ENCODE results near the gene GRAMD4. TPM values are rescaled to one million over a fixed set of nuclear protein-coding genes. Genes with fewer than 3 reads are reported as not detected.

The GRAMD4 gene
- total RNA-seq, 1 experiment from 2014 or later: 19.8 TPM

- no peak overlapping the region for H2BK5ac ChIP-seq (ENCODE audit: insufficient read length, low read length)
- no peaks in the 10 kb centered on the region; the same call in 1 of the 2 replicates for H3K4me1 ChIP-seq (ENCODE audit: insufficient read depth, low read length)
- H2AK5ac ChIP-seq (ENCODE audit: insufficient read length, low read length): no peak overlapping the region
- H3K4me2 ChIP-seq (ENCODE audit: insufficient read depth, insufficient read length, low read length): no peak overlapping the region
- no peak overlapping the region for H3K56ac ChIP-seq (ENCODE audit: insufficient read length, low read depth, low read length)
- H4K8ac ChIP-seq (replicated peaks; ENCODE audit: insufficient read length, low read depth, low read length): no peak overlapping the region
- H3K18ac ChIP-seq (ENCODE audit: insufficient read length, low read depth, low read length): no peak overlapping the region
- no peaks in the 10 kb centered on the region for H3K79me2 ChIP-seq (ENCODE audit: insufficient read depth, low read length)
- no peak overlapping the region for H2BK15ac ChIP-seq (ENCODE audit: low read depth, low read length)
- Mint-ChIP-seq H3K27ac (no peak overlapping the region; a peak in 1 of 7 replicates), H3K4me1 (peaks cover 2 to 8% of the 10 kb centered on the region in 2 experiments; a peak in 2 of 4 replicates), H3K27me3 (ENCODE audit: low read depth) (no peaks in the 10 kb centered on the region), H3K9me3 (no peaks in the 10 kb centered on the region), H3K4me3 (no peak overlapping the region), H3K36me3 (ENCODE audit: insufficient read depth in 1 of 3, low read depth in 3 of 3) (peaks cover 9 to 50% (median 48%) of the 10 kb centered on the region in 3 experiments; a peak in 6 of 7 replicates)
- no peaks in the 10 kb centered on the region for H3K79me1 ChIP-seq (ENCODE audit: insufficient read depth, low read depth, low read length, poor library complexity, severe bottlenecking)
- no peaks in the 10 kb centered on the region for H3K9me3 ChIP-seq (ENCODE audit: control insufficient read depth, low read depth, low read length)
- no peak overlapping the region for H4K5ac ChIP-seq (ENCODE audit: insufficient read length, low read depth, low read length)
- no peak overlapping the region for H4K91ac ChIP-seq (ENCODE audit: insufficient read length, low read depth, low read length)
- no peak for TF ChIP-seq CTCF (conservative IDR thresholded peaks at IDR 0.05)
- no peaks in the 10 kb centered on the region for H3K23me2 ChIP-seq (ENCODE audit: insufficient read length, low read depth, low read length, poor library complexity, severe bottlenecking)
- no CpG with 5 or more reads among the region's 15 CpGs for whole genome bisulfite sequencing (ENCODE audit: extremely low coverage, insufficient read length, low lambda C conversion rate)
- H2BK20ac ChIP-seq (ENCODE audit: low read depth, low read length, poor library complexity, severe bottlenecking): no peak overlapping the region
- no peak overlapping the region for H3K27ac ChIP-seq (ENCODE audit: insufficient read length, low read depth, low read length)
- no peak overlapping the region for H2BK12ac ChIP-seq (ENCODE audit: insufficient read length, low read depth, low read length)
- no peak overlapping the region for H2BK120ac ChIP-seq (ENCODE audit: low read depth, low read length, poor library complexity, severe bottlenecking)
- H3K14ac ChIP-seq (ENCODE audit: insufficient read depth, low read length): no peak overlapping the region
- H3T11ph ChIP-seq (ENCODE audit: low read length): no peak overlapping the region
- no peak overlapping the region for H3K23ac ChIP-seq (ENCODE audit: insufficient read length, low read depth, low read length)
- no peak overlapping the region for H2AFZ ChIP-seq (ENCODE audit: low read length)
- no peak overlapping the region for H3K4ac ChIP-seq (ENCODE audit: low read depth, low read length)
- H3K27me3 ChIP-seq (ENCODE audit: insufficient read depth, low read length): no peaks in the 10 kb centered on the region
- H4K20me1 ChIP-seq (ENCODE audit: control insufficient read depth, insufficient read depth, insufficient read length): no peaks in the 10 kb centered on the region
- no peak overlapping the region for H3K9ac ChIP-seq (ENCODE audit: extremely low read depth, insufficient read length, low read length)
- DNase-seq: no peak
These were observed 67.3 kb downstream of the GRAMD4 start for GRCh38 chr22:46687460-46687859.

All from H9 (cell line).